Measurements from ENCODE around the gene GARNL3.

The GARNL3 gene

GRCh38 chr9:127438394-127438793, 173.8 kb downstream of the GARNL3 start:
- no peak overlapping the region for H3K4me3 ChIP-seq (ENCODE audit: low read depth, low read length)
- ChIA-PET POLR2A (no interaction called here), CTCF (no interaction called here)
- DNase-seq (ENCODE audit: low read depth, low spot score), result no peak
- TF ChIP-seq, protein P1, sequence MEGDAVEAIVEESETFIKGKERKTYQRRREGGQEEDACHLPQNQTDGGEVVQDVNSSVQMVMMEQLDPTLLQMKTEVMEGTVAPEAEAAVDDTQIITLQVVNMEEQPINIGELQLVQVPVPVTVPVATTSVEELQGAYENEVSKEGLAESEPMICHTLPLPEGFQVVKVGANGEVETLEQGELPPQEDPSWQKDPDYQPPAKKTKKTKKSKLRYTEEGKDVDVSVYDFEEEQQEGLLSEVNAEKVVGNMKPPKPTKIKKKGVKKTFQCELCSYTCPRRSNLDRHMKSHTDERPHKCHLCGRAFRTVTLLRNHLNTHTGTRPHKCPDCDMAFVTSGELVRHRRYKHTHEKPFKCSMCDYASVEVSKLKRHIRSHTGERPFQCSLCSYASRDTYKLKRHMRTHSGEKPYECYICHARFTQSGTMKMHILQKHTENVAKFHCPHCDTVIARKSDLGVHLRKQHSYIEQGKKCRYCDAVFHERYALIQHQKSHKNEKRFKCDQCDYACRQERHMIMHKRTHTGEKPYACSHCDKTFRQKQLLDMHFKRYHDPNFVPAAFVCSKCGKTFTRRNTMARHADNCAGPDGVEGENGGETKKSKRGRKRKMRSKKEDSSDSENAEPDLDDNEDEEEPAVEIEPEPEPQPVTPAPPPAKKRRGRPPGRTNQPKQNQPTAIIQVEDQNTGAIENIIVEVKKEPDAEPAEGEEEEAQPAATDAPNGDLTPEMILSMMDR (IDR thresholded peaks at IDR 0.05; ENCODE audit: insufficient read depth, low read length, missing control alignments), result no peak
